Body of pancreas (tissue), 4 donors: Measurements from ENCODE around the gene SIK3. TPM values are rescaled to one million over a fixed set of nuclear protein-coding genes. Genes with fewer than 3 reads are reported as not detected.
"Not testable (repeated sequence)": the region's sequence is repeated elsewhere in the genome, so short reads cannot be mapped to it uniquely, and the experiment has no call there.

Experiments used
- ATAC-seq: fragments of 150-250 bp; one replicate; pipeline ENCODE4 v1.9.1; 2016
- DNase-seq, 4 donors: peaks; one replicate each; pipeline ENCODE4 v3.0.0-alpha.2; 2019
- H3K27ac ChIP-seq, 4 donors: fragments of 200-600 bp; sonication (generic); 1 replicate in 3 of 4; 2 replicates in 1 of 4; pipeline versions ENCODE4 v1.5.1 to v1.6.1; 2016 to 2019; ENCODE audit warnings: mild to moderate bottlenecking in 1 of 4, mixed read lengths in 1 of 4, moderate library complexity in 1 of 4
- H3K27me3 ChIP-seq, 2 donors: fragments of 200-600 bp; sonication (generic); one replicate each; pipeline ENCODE4 v1.6.0; 2016; ENCODE audit warnings: mild to moderate bottlenecking in 1 of 2
- H3K36me3 ChIP-seq, 2 donors: fragments of 200-600 bp; sonication (generic); replicated peaks in 1 of 2; 2 replicates each; pipeline ENCODE4 v1.5.1; 2016; ENCODE audit warnings: low read depth in 2 of 2; ENCODE audit not compliant: insufficient read depth in 1 of 2
- H3K4me1 ChIP-seq: fragments of 200-600 bp; sonication (generic); one replicate; pipeline ENCODE4 v1.6.0; 2016
- H3K4me3 ChIP-seq, 2 donors: fragments of 200-600 bp; sonication (generic); 1 replicate in 1 of 2; 2 replicates in 1 of 2; pipeline ENCODE4 v1.5.1; 2016 to 2019
- H3K9me3 ChIP-seq, 3 donors: fragments of 200-600 bp; sonication (generic); 1 replicate in 2 of 3; 2 replicates in 1 of 3; pipeline ENCODE4 v1.5.1; 2016
- CTCF ChIP-seq, 7 experiments: fragments of 450-650 bp in 4 of 7; fragments of 200-600 bp in 3 of 7; sonication (generic) in 3 of 7; IDR thresholded peaks; one replicate each; pipeline ENCODE4 v1.5.1; 2016 to 2019; ENCODE audit warnings: antibody characterized with exemption in 7 of 7
- POLR2A ChIP-seq, 3 donors: fragments of 450-650 bp; IDR thresholded peaks; one replicate each; pipeline ENCODE4 v1.6.1; 2016; ENCODE audit warnings: antibody characterized with exemption in 3 of 3, mild to moderate bottlenecking in 2 of 3
- WGBS, 2 donors: methylation state at CpG; one replicate each; pipeline ENCODE4 v1.1.5; 2017; 5-methylcytosine and 5-hydroxymethylcytosine counted together
- intact Hi-C: fragments of 100-400 bp; cut with DNase I; formaldehyde crosslinking; loops from one replicate; pipeline ENCODE4 v1.15.1; 2023
- total RNA-seq, 2 donors: library from RNA; depleted of rRNA; stranded (reverse); fragments of >200 nt; gene quantifications; one replicate each; pipeline ENCODE4 v1.1.0, GENCODE V29; 2016

Gene SIK3
- total RNA-seq, 2 donors from 2014 or later: 24.1 to 46.1 TPM

- intact Hi-C loops: no loop called here
- Histone ChIP-seq H3K27me3 (no peaks in the 10 kb centered on the region), H3K4me3 (no peak overlapping the region), H3K36me3 (no peaks in the 10 kb centered on the region), H3K4me1 (peaks cover 24% of the 10 kb centered on the region), H3K9me3 (no peaks in the 10 kb centered on the region), H3K27ac (no peak overlapping the region)
- no peak for TF ChIP-seq CTCF (IDR thresholded peaks at IDR 0.05)
- ATAC-seq: no peak
- WGBS, 2 donors: 88 to 95% methylated on average over 1 of the region's 1 CpG
- no peak for DNase-seq
Observed at GRCh38 chr11:117037975-117038350, 60.3 kb downstream of the SIK3 start.

- TF ChIP-seq POLR2A (IDR thresholded peaks at IDR 0.05) (no peak), CTCF (IDR thresholded peaks at IDR 0.05) (no peak)
- no peak for ATAC-seq
Observed at GRCh38 chr11:117037279-117037974, 60.8 kb downstream of the SIK3 start.

GRCh38 chr11:117034901-117035300, 63.3 kb downstream of the SIK3 start:
- Histone ChIP-seq H3K36me3 (no peaks in the 10 kb centered on the region), H3K9me3 (no peaks in the 10 kb centered on the region), H3K4me3 (no peak overlapping the region), H3K4me1 (peaks cover 15% of the 10 kb centered on the region), H3K27ac (no peak overlapping the region), H3K27me3 (no peaks in the 10 kb centered on the region)
- ATAC-seq (no peak), DNase-seq (no peak)
- intact Hi-C loops: no loop called here
- TF ChIP-seq POLR2A (IDR thresholded peaks at IDR 0.05) (no peak), CTCF (IDR thresholded peaks at IDR 0.05) (no peak)

More at GRCh38 chr11:117037279-117037974, 60.8 kb downstream of the SIK3 start:
- H3K9me3 ChIP-seq: no peaks in the 10 kb centered on the region
- H3K4me3 ChIP-seq: no peak overlapping the region
- H3K27ac ChIP-seq: no peak overlapping the region
- DNase-seq: no peak
- peaks cover 20% of the 10 kb centered on the region for H3K4me1 ChIP-seq
- no peaks in the 10 kb centered on the region for H3K36me3 ChIP-seq
- 65 to 100% methylated on average over 1 of the region's 1 CpG for whole genome bisulfite sequencing, 2 donors
- H3K27me3 ChIP-seq: no peaks in the 10 kb centered on the region
- intact Hi-C loops: no loop called here

GRCh38 chr11:117026593-117027330, 71.5 kb downstream of the SIK3 start:
- no peak for TF ChIP-seq POLR2A (IDR thresholded peaks at IDR 0.05)
- no peak for TF ChIP-seq CTCF (IDR thresholded peaks at IDR 0.05)
- DNase-seq (no peak), ATAC-seq (no peak)
- 74 to 78% methylated on average over 6 of the region's 6 CpGs for WGBS, 2 donors
- H3K9me3 ChIP-seq: no peaks in the 10 kb centered on the region
- intact Hi-C loops: no loop called here
- peaks cover 35% of the 10 kb centered on the region for H3K4me1 ChIP-seq
- H3K27me3 ChIP-seq: no peaks in the 10 kb centered on the region
- H3K36me3 ChIP-seq: no peaks in the 10 kb centered on the region
- no peak overlapping the region for H3K4me3 ChIP-seq
- H3K27ac ChIP-seq: no peak overlapping the region

- intact Hi-C loops, H3K36me3 ChIP-seq, ATAC-seq, H3K4me3 ChIP-seq, H3K9me3 ChIP-seq, H3K27ac ChIP-seq, DNase-seq, H3K27me3 ChIP-seq: not testable (repeated sequence)
- H3K4me1 ChIP-seq: peaks cover 63% of the 10 kb centered on the region
- WGBS, 2 donors: 94 to 96% methylated on average over 7 of the region's 7 CpGs
Observed at GRCh38 chr11:117023707-117024106, 74.5 kb downstream of the SIK3 start.
